Stimulated activated naive CD4-positive, alpha-beta T cell treated with Interleukin-2 at 50 U/mL for 16 hours (primary cell): Measurements from ENCODE around the gene FAM53A.

ENCODE experiments used
- DNase-seq: peaks from one replicate; lab custom pipeline; 2025; lab: John Stamatoyannopoulos, UW

Gene FAM53A, protein sequence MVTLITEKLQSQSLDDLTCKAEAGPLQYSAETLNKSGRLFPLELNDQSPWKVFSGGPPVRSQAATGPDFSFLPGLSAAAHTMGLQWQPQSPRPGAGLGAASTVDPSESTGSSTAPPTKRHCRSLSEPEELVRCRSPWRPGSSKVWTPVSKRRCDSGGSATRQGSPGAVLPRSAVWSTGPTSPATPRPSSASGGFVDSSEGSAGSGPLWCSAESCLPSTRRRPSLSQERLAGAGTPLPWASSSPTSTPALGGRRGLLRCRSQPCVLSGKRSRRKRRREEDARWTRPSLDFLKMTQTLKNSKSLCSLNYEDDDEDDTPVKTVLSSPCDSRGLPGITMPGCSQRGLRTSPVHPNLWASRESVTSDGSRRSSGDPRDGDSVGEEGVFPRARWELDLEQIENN

GRCh38 chr4:1683736-1684505 is at the start of gene FAM53A:
Gene FAM53A (minus strand): TSS chr4:1684313. CDS start chr4:1668741, 15,572 bp downstream.
- DNase-seq = peak; percentile 91

DNA sequence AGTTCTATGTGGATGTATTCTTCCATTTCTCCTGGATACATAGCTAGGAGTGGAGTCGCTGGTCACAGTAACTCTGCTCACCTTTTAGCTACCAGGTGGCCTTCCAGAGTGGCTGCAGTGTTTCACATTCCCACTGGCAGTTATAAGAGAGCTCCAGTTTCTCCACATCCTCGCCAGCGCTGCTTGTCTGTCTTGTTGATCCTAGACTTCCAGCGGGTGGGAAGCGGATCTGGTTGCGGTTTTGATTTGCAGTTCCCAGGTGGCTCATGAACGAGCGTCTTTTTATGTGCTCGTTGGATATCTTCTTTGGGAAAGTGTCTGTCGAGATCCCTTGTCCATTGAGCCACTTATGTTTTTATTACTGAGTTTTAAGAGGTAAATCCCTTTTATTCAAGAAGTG is 48.8 kb upstream of the FAM53A start:
- no peak for DNase-seq

DNA sequence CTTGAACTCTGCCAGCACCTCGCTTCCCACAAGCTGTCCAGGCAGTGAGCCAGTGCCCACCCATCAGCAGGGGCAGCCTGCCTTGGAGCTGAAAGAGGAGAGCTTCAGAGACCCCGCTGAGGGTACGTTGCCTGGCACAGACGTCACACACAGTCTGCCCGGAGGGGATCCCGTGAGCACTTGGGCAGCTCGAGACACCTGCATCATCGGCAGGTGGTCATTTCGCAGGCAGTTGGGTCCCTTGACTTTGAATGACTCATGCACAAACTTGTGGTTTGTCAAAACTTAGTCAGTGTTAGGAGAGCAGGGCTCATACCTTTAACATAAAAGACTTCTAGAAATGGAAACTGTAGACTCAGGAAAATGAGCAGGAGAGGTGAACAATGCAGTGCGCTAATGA is 47.1 kb upstream of the FAM53A start:
- no peak for DNase-seq

- DNase-seq = no peak
Measured at GRCh38 chr4:1730532-1731135, 46.5 kb upstream of the FAM53A start.

- no peak for DNase-seq
Measured at GRCh38 chr4:1728061-1728980, 44.2 kb upstream of the FAM53A start.

- DNase-seq = no peak
Measured at GRCh38 chr4:1727117-1728031, 43.3 kb upstream of the FAM53A start.

DNA sequence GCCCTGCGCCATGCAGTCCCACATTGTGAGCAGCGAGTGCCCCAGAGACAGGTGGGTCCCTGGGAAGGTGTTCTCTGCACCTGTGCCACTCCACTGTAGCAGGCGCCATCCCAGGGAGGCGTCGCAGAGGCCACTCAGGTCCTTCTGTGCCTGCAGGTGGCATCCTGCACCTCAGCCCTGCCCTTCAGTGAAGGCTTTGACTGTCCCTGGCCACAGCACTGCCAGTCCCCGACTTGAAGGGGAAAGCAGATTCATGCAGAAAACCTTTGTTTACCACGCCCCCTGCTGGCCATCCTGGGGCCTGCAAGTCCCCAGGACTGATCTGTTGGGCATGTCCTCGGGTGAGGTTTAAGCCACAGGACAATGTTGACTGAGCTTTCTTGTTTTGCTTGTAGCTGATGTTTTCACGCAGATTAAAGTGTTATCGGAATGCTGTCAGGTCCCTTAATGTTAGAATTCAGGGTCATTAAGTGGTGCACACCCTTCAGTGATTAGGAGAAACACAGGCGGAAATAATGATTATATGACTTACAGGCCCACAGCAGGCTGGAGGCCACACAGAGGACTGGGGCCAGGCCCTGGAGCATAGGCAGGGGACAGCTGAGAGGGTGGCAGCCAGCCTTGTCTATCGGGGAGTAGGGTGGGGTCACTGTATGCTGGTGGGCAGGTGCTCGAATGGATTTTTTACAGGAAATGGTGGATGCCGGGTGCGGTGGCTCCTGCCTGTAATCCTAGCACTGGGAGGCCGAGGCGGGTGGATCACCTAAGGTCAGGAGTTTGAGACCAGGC is 42.2 kb upstream of the FAM53A start:
- DNase-seq = peak; percentile 81

DNA sequence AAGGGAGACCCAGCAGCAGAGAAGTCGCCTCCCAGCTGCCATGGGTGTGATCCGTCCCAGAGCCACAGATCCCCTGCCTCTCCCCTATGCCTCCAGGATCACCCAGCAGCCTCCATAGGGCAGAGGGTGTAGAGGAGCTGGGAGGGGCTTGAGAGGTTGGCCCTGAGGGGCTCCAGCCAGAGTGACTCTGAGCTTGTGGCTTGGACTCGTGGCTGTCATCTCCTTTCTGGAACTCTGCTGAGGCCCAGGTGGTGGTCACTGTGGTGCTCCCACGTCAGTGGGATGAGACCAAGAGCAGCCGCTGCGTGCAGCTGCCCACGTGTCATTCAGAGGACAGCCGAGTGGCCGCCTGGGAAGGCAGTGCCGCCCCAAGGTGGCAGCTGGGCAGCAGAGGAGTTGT is 41.4 kb upstream of the FAM53A start:
- DNase-seq = no peak

DNA sequence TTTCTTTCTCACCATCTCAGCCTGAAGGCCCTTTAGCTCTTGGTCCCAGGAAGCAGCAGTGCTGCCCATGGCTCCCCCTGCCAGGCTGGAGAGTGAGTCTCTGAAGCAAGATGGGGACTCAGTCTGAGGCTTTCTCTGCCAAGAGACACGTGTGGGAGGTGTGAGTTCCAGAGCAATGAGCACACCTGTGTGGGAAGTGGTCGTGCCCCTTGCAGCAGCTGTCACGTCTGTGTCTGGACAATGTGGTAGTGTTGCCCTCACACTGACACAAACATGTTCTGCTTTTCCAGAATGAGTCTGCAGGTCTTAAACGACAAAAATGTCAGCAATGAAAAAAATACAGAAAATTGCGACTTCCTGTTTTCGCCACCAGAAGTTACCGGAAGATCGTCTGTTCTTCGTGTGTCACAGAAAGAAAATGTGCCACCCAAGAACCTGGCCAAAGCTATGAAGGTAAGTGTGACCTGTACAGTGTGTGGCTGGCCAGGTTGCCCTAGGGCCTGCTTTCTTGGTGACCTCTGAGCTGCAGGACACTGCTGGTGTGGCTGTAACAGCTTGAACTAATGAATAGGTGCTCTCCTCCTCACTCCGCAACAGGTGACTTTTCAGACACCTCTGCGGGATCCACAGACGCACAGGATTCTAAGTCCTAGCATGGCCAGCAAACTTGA is 39.2 kb upstream of the FAM53A start:
- peak; percentile 59 for DNase-seq

GRCh38 chr4:1722551-1723118 is 38.5 kb upstream of the FAM53A start:
- DNase-seq = no peak

- no peak for DNase-seq
Measured at GRCh38 chr4:1721666-1722550, 37.8 kb upstream of the FAM53A start.

- DNase-seq = peak; percentile 96
Measured at GRCh38 chr4:1721003-1721665, 37.0 kb upstream of the FAM53A start, which contains the start of the genes TACC3 and TMEM129. Gene TACC3 (plus strand): TSS chr4:1721521. CDS start chr4:1723422, 1,901 bp downstream. Gene TMEM129 (minus strand): TSS chr4:1721323. CDS start chr4:1720837, 486 bp downstream.

DNA sequence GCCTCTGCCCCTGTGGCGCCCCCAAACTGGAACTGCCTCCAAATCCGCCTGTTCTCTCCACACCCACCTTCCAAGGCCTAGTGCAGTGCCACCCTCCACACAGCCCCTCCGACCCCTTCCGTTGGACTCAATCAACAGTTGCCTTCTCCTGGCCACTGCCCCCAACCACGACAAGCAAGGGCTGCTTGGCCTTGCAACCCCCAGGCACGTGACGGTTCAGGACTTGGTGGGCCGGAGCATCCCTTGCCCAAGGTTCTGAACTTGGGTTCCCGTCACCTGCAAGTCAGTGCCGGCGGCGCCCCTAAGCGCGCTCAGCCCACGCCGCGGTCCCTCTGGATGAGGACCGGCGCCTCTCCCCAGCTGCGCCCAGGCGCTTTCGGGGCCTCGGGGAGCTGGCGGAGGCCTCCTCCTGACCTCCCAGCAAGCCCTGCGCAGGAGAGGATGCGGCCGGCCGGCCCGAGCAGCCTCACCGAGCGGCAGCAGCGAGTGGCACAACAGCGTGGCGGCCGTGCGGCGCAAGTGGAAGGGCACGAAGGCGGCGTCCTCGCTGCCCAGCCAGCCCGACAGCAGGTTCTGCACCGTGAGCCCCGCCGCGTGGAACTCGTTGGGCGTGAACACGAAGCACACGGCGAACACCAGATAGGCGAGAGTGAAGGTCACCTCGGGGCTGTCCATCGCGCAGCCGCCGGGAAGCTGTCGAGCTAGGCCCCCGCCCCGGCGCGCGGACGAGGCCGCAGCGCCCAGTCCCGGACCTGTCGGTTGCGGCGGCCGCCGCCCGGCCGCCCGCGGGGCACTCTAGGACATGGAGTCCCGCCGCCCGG is 36.3 kb upstream of the FAM53A start:
- peak; percentile 44 for DNase-seq

GRCh38 chr4:1718095-1718850 is 34.2 kb upstream of the FAM53A start:
- no peak for DNase-seq
